KG1 (cell line): ENCODE data around the gene TRDMT1.
A peak's percentile ranks its signal among the peaks of the same experiment; 100 is the strongest.

Experiments
- DNase-seq: peaks from one replicate; lab custom pipeline; 2025; lab: John Stamatoyannopoulos, UW

Gene TRDMT1

GRCh38 chr10:17209881-17210280 is 8.4 kb upstream of the TRDMT1 start:
- DNase-seq, result no peak

GRCh38 chr10:17209302-17209701 is 7.8 kb upstream of the TRDMT1 start:
- DNase-seq, result no peak

GRCh38 chr10:17208476-17208875 is 7.0 kb upstream of the TRDMT1 start:
- DNase-seq, result no peak

GRCh38 chr10:17206210-17206709 is 4.8 kb upstream of the TRDMT1 start:
- peak; percentile 9 for DNase-seq

- no peak for DNase-seq
Observed at GRCh38 chr10:17203416-17203815, 1.9 kb upstream of the TRDMT1 start.

- DNase-seq, result no peak
Observed at GRCh38 chr10:17202999-17203398, 1.5 kb upstream of the TRDMT1 start.

GRCh38 chr10:17202506-17202905 is 1.0 kb upstream of the TRDMT1 start:
- no peak for DNase-seq

GRCh38 chr10:17201794-17202116 is 283 bp upstream of the TRDMT1 start:
- no peak for DNase-seq

- DNase-seq, result no peak
Observed at GRCh38 chr10:17200001-17200911, 1.2 kb downstream of the TRDMT1 start.

- DNase-seq, result no peak
Observed at GRCh38 chr10:17199351-17199804, 2.1 kb downstream of the TRDMT1 start.

- DNase-seq, result no peak
Observed at GRCh38 chr10:17196573-17196972, 4.9 kb downstream of the TRDMT1 start.

- DNase-seq, result no peak
Observed at GRCh38 chr10:17196045-17196444, 5.4 kb downstream of the TRDMT1 start.

GRCh38 chr10:17195083-17195482 is 6.4 kb downstream of the TRDMT1 start:
- no peak for DNase-seq

- DNase-seq, result no peak
Observed at GRCh38 chr10:17190602-17191001, 10.9 kb downstream of the TRDMT1 start.

GRCh38 chr10:17188644-17189172 is 12.8 kb downstream of the TRDMT1 start:
- DNase-seq, result no peak

- no peak for DNase-seq
Observed at GRCh38 chr10:17185873-17186272, 15.6 kb downstream of the TRDMT1 start.

- no peak for DNase-seq
Observed at GRCh38 chr10:17183110-17183509, 18.4 kb downstream of the TRDMT1 start.

- no peak for DNase-seq
Observed at GRCh38 chr10:17181751-17182150, 19.7 kb downstream of the TRDMT1 start.

GRCh38 chr10:17181110-17181509 is 20.4 kb downstream of the TRDMT1 start:
- DNase-seq, result no peak

- DNase-seq, result no peak
Observed at GRCh38 chr10:17179002-17179401, 22.5 kb downstream of the TRDMT1 start.

- DNase-seq, result no peak
Observed at GRCh38 chr10:17178006-17178405, 23.5 kb downstream of the TRDMT1 start.

GRCh38 chr10:17177014-17177413 is 24.5 kb downstream of the TRDMT1 start:
- no peak for DNase-seq

GRCh38 chr10:17176091-17176490 is 25.4 kb downstream of the TRDMT1 start:
- no peak for DNase-seq

GRCh38 chr10:17175551-17175950 is 25.9 kb downstream of the TRDMT1 start:
- no peak for DNase-seq
